GM18505 (cell line): ENCODE data around the gene CDC16.
"Not testable (repeated sequence)": the region's sequence is repeated elsewhere in the genome, so short reads cannot be mapped to it uniquely, and the experiment has no call there.

Source experiments
- ATAC-seq: cut with Tn5 transposase; IDR thresholded peaks from one replicate; pipeline ENCODE4 v1.9.1; 2021; ENCODE audit not compliant: unreplicated experiment
- POLR2A ChIP-seq: IDR thresholded peaks from 4 replicates; pipeline ENCODE4 v1.6.1; 2011; ENCODE audit warnings: borderline replicate concordance; ENCODE audit not compliant: insufficient read depth, insufficient read length; ENCODE audit errors: extremely low read depth

Gene CDC16

DNA sequence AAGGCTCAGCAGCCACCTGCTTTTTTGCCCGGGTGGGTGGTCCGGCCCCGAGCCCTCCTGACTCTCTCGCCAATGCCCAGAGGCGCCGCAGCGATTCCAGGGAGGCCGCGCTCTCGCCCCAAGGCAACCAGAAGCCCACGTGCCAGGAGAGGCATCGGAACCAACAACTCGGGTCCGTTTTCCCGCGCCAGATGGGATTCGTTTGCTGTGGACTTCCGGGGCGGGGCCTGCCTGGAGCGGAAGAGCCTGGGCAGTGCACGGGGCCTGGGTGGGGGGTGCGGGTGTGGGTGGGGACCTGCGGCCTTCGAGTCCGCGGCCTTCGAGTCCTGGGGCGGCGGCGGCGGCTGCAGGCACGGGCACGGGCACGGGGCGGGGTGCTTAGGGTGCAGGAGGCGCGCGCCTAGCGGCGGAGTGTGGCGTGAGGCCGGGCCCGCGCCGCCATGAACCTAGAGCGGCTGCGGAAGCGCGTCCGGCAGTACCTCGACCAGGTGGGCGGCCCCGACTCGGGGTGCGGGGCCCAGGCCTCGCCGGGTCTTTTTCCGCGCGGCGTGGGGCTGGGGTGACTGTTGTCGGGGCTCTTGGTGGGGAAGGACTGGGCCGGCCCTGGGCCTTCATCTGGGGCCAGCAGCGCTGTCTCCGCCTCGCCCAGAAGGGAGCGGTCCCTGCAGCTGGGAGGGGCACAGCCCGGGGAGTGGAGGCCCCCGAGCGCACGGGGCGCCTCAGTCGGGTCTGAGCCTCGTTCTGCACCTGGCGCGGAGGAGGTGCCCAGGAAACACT is at the start of gene CDC16:
Gene CDC16 (plus strand): TSS at position 253 of the 777 bp plus-strand sequence. CDS start 188 bp downstream, at position 441.
- peak; percentile 81 for ATAC-seq
- TF ChIP-seq POLR2A = peak; percentile 69

- ATAC-seq = no peak
- no peak for TF ChIP-seq POLR2A
Observed at GRCh38 chr13:114185182-114185971, 49.3 kb upstream of the CDC16 start.

DNA sequence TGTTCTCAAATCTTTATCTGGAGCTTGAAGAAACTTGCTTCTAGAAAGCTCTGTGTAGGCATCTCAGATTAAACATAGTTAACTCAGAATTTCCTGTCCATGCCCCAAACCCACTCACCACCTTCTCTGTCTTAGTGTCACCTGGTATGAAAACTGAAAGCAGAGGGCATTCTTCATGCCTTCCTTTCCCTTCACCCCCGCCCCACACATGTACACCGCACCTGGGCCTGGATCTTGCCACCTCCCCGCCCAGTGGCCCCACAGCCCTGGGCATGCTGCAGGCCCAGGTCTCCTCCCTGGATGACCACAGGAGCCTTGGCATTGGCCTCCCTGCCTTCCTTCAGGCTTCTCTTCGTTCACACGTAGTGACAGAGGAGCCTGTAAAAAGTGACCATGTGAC is 39.8 kb upstream of the CDC16 start:
- no peak for TF ChIP-seq POLR2A
- ATAC-seq = no peak

GRCh38 chr13:114196629-114197028 is 38.1 kb upstream of the CDC16 start:
- no peak for TF ChIP-seq POLR2A
- no peak for ATAC-seq

- ATAC-seq = no peak
- no peak for TF ChIP-seq POLR2A
Observed at GRCh38 chr13:114198556-114198955, 36.1 kb upstream of the CDC16 start.

DNA sequence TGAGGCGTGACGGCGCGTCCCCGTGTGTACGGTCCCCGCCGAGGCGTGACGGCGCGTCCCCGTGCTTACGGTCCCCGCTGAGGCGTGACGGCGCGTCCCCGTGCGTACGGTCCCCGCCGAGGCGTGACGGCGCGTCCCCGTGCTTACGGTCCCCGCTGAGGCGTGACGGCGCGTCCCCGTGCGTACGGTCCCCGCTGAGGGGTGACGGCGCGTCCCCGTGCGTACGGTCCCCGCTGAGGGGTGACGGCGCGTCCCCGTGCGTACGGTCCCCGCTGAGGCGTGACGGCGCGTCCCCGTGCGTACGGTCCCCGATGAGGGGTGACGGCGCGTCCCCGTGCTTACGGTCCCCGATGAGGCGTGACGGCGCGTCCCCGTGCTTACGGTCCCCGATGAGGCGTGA is 35.2 kb upstream of the CDC16 start:
- not testable (repeated sequence) for ATAC-seq

- ATAC-seq = no peak
- TF ChIP-seq POLR2A = no peak
Observed at GRCh38 chr13:114199954-114200353, 34.7 kb upstream of the CDC16 start.

DNA sequence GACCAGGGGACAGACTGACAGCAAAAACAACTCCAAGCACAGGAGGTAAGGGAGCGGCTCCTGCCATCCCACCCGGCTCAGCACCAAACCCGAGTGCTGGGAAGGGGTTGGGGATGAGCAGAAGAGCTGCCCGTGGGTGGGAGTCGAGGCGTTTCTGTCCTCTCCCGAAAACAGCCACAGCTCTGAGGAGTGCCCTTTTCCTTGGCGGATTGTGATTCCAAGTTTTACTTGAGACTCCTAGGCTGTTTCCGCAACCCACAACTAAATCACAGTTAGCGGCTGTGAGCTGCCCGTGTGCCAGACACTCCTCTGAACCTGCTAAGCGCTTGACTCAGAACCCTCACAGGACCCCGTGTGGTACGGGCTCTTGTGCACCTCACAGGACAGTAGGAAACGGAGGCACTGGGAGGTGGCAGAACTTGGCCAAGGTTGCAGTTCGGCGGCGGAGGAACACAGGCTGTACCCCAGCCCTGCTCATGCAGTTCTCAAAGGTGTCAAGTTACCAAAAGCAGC is 34.2 kb upstream of the CDC16 start:
- no peak for TF ChIP-seq POLR2A
- ATAC-seq = no peak

DNA sequence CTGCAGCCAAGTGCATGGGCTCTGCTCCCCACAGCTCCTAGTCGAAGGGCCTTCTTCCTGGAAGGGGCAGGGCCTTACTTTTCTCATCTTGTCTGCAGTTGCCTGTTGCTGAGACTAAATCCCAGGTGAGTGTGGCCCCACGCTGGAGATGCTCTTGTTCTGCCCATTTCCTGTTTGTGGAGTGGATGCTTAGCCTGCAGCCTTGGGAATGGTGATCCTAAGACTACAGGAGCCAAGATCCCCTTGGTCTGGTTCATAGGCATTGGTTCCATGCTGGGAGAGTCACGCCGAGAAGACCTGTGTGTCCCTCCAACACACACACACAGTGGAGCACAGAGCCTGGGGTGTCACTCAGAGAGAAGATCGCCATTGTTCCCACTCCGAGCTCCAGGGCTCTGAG is 32.1 kb upstream of the CDC16 start:
- TF ChIP-seq POLR2A = no peak
- ATAC-seq = no peak

DNA sequence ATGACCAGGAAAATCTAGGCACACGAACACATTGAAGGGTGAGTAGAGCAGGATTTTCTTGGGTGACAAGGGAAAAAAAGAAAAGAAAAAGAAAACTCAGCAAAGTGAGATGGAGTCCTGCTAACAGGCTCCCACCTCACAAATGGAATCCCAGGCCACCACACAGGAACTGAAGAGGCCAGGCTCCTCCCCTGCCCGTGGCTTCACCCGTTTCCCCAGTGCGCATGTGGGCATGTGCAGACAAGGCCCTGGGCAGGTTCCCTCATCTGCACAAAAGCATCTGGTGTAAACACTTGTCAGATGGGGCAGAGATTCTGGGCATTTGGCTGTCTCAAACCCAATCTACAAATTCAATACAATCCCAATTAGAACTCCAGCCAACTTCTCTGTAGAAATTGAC is 31.2 kb upstream of the CDC16 start:
- no peak for ATAC-seq

DNA sequence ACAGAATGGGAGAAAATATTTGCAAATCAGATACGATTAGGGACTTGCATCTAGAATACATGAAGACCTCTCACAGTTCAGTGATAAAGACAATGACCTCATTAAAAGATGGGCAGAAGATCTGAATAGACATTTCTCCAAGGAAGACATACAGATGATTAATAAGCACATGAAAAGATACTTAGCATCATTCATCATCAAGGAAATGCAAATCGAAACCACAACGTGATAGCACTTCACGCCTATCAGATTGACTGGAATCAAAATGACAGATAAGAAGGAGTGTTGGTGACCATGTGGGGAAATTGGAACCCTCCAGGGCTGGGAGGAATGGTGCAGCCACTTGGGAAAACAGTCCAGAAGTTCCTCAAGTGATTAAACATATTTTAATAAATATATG is 29.8 kb upstream of the CDC16 start:
- TF ChIP-seq POLR2A = no peak
- no peak for ATAC-seq

More for the DNA sequence above, 31.2 kb upstream of the CDC16 start:
- TF ChIP-seq POLR2A = no peak

- TF ChIP-seq POLR2A = no peak
- ATAC-seq = no peak
Observed at GRCh38 chr13:114208134-114208533, 26.6 kb upstream of the CDC16 start.

- TF ChIP-seq POLR2A = no peak
- no peak for ATAC-seq
Observed at GRCh38 chr13:114211446-114212157, 23.1 kb upstream of the CDC16 start.
